ENCODE data around the gene CFAP141. TPM values are rescaled to one million over a fixed set of nuclear protein-coding genes. Genes with fewer than 3 reads are reported as not detected.
"Not testable (repeated sequence)": the region's sequence is repeated elsewhere in the genome, so short reads cannot be mapped to it uniquely, and the experiment has no call there.

CFAP141 gene
- not detected for polyA plus RNA-seq (2013, experiment 1 of 2; ENCODE audit: insufficient read length)
- not detected for polyA plus RNA-seq (2013, experiment 2 of 2; ENCODE audit: insufficient read length)

DNA sequence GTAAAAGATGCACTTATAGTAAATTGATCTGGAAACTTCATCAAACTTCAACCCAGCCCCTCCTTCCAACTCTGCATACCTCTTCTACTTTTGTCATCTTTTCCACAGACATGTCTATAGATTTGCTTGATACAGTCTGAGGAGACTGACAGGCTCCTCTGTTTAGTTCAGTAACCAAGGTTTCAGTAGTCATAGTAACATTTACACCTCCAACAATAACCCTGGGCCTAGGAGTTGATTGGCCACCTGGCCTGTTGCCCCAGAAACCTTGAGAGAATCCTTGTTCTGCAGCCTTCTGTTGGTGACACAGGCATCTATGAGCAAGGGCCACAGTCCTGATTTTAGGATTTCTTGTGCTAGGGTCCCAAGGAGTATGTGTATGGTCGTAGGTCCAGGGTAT is at the start of gene CFAP141:
TSS of gene CFAP141 (minus strand) at position 138 of the 400 bp plus-strand sequence. CDS start at position 112, 26 bp downstream.
- DNase-seq, result no peak

DNA sequence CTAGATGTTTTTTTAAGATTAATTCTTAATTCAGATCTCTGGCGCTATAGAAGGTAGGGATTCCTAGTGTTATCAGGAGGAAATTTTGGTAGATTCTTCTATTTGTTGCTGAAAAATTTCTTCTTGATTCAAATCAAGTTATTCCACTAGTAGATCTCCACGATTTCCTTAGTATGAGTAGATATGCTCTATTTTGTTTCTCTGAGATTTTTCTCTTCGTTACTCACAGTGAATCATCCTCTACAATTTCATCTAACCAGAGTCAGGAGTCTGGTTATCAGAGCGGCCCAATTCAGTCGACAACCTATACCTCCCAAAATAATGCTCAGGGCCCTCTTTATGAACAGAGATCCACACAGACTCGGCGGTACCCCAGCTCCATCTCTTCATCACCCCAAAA is 47.5 kb upstream of the CFAP141 start:
- DNase-seq, result no peak

DNA sequence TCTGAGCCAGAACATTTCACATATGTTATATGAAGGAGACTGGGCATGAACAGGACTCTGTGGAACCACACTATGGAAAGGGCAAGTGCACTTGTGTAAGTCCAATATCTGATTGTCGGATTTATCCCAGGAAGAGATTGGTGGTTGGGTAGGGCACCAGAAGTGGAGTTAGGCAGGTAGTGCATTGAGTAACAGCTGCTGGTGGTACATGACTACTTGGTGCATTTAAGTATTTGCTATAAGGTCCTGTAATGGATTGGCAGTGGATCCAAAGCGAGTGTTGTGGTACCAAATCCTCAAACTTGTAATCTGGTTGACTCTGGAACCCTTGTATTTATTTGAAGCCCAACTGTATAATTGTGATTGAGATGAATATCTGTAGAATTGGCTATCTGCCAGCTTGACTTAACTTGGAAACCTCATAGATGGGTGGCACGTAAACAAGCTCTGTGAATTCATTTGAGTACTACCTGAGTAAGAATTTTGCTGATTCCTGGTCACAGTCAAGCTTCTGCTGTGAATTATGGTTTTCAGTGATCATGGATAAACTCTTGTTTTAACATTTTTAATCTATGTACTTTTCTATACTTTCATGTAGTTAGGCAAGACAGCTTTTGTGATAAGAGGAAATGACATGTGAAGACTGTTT is 35.7 kb upstream of the CFAP141 start:
- DNase-seq, result no peak

DNA sequence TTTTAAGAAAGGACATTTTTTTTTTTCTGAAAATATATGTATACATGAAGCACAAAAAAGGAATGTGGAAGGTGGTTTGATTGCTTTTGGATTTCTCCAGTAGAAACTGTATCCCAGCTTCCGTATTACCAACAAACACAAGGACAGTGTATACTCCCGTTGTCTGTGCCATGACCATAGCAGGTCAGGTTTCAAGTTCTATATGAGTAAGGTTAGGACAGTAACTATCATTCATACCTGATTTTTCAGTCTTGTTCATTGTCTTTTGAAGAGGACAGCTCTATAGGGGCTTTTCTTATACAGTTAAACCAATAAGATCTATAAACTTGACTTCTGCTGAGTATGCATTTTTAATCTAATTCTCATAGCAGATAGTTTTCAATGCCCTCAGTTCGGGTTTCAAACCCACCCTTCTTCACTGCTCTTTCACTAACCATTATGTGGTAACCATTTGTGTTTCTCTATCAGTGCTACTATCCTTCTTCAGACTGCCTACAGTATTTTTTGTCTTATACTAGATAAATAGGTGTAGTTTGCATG is 34.2 kb upstream of the CFAP141 start:
- no peak for DNase-seq

- DNase-seq, result no peak
Observed at GRCh38 chr1:154239491-154239890, 33.4 kb upstream of the CFAP141 start.

DNA sequence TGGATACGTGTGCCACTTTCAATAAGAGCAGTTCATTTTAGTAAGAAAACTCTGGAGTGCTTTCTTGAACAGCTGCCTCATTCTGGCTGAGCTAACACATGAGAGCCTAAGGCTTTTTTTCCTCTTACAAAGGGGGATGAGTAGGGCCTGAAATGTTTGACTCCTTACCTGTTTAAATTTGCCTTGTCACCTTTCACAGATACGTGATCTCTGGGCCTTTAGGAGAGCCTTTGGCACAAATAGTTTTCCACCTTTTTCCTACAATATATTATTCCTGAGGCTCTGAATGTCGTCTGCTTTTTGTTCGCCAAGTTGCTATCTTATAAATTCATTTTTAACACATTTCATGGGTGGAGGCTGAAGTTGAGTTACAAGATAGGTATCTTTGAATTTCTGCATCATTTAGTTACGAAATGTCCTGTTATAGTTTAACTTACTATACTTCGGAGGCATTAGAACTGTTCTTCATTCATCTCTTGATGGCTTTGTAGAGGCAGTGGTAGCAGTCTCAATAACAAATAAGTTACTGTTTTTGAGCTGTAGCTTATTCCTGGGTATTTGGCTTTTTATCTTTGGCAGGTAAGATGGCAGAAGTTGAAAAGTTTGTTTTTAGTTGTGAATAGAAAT is 31.9 kb upstream of the CFAP141 start:
- no peak for DNase-seq

DNA sequence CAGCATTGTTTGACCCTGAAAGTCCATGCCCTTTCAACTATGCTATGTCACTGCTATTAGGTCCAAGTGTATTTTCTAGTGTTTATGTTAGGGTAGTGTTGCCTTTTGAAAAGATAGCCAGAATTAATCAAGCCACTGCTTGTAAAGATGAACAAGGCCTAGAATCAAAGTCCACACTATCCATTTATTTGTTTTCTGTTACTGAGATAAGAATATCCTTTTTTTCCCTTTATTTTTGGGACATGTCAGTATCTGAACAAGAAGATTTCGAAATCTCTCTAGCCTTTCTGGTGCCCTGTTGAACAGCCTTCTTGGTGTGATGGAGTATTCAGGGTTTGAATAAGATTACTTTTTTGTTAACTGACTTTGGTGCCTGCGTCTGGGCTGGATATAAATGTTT is 31.3 kb upstream of the CFAP141 start:
- no peak for DNase-seq

GRCh38 chr1:154236855-154237254 is 30.7 kb upstream of the CFAP141 start:
- no peak for DNase-seq

GRCh38 chr1:154233127-154233526 is 27.0 kb upstream of the CFAP141 start:
- DNase-seq, result not testable (repeated sequence)

DNA sequence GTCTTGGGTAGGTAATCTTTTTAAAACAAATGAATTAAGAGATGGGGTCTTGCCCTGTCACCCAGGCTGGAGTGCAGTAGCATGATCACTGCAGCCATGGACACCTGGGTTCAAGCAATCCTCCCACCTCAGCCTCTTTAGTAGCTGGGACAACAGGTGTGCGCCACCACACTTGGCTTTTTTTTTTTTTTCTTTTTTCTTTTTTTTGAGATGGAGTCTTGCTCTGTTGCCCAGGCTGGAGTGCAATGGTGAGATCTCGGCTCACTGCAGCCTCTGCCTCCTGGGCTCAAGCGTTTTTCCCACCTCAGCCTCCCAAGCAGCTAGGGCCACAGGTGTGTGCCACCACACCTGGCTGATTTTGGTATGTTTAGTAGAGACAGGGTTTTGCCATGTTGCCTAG is 25.0 kb upstream of the CFAP141 start:
- DNase-seq, result not testable (repeated sequence)

DNA sequence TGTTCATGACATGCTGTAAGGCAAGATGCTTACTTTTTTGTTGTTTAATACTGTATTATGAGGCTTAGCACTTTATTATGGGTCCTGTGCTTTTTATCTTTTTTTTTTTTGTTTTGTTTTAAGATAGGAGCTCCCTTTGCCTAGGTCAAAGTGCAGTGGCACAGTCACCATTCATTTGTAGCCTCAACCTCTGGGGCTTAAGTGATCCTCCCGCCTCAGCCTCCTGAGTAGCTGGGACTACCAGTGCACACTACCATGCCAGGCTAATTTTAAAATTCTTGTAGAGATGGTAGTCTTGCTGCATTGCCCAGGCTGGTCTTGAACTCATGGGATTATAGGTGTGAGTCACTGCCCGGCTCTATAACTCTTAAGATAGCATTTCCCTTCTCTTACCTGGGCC is 19.2 kb upstream of the CFAP141 start:
- no peak for DNase-seq

GRCh38 chr1:154223621-154224020 is 17.5 kb upstream of the CFAP141 start:
- no peak for DNase-seq

DNA sequence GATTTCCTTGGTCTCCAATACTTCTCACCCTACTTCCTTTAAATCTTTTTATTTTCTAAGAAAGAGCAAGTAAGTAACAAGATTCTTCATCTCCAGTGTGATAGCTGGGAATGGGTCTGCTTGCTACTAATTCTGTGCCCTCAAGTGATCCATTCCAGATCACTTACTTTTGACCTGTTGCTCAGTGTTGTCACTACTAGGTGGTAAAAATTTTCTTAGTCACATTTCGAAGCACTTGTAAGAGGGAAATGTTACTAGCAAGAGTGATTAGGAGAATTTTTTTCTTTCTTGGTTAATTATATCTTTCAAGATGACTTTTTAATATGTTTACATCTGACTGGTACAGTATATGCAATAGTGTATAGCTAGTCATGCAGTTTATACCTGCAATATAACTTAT is 16.8 kb upstream of the CFAP141 start:
- no peak for DNase-seq

DNA sequence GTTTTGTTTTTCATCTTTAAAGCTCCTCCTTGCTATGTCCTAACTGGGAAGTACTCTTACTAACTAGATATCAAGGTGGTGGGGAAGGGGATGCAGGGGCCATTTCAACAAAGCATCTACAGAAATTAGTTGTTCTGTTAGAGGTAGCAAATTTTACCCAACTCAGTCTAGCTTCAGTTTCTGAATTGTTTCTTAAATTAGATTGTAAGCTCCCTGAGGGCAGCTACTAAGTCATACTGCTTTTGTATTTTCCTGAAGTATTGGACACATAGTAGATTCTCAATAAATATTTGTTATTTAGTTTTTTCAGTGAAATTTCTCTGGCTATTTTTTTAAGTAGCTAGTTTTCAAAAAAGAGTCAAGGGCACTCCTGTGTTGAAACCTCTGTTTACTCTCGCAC is 16.4 kb upstream of the CFAP141 start:
- no peak for DNase-seq

DNA sequence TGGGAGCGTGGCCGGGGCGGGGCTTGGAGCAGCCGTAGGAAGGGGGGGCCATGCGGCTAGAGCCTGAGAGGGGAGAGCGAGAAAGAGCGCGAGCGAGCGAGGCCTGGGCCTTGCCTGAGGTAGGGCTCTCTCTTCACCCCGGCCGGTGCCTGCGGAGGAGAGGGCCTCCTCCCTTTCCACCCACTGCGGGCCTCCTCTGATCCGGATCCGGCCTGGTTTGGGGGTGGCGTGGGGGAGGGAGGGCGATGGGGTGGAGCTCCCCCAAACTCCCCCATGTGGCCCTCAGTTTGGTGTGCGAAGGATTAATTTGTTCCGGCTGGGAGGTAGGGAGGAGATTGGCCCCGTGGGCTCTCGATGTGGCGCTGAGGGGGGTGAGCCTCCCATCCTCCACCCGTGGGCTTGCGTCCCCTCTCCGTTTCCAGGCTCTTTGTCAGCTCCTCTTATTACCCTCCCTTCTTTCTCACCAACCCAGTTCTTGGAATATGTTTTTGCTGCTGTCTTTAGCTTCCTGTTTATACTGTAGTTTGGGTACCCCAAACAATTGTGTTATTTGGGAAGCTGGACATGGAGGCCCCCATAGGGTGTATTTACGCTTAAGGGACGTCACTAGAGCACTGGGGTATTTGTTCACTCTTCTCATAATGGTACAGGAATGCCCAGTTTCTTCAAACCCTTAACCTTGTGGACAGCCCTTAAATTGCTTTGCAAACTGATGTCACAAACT is 15.3 kb upstream of the CFAP141 start:
- peak; percentile 57 for DNase-seq

DNA sequence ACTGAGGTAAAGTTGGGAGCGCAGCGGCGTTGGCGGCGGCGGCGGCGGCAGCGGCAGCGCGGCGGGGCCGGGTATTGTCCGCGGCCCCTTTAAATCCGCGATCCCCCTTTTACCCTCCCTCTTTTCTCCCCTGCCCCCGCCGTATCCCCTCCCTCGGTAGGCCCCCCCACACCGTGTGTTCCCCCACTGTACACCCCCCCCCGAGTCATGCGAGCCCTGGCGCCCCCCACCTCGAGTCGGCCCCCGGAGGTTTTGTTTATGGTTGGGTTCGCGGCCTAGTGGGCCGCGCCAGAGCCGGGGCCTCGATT is 14.8 kb upstream of the CFAP141 start:
- no peak for DNase-seq

- DNase-seq, result peak; percentile 100
Observed at GRCh38 chr1:154220071-154220969, 14.2 kb upstream of the CFAP141 start, which contains the start of gene UBAP2L. UBAP2L (plus strand) TSS chr1:154220955; CDS start chr1:154225124, 4,169 bp downstream.

DNA sequence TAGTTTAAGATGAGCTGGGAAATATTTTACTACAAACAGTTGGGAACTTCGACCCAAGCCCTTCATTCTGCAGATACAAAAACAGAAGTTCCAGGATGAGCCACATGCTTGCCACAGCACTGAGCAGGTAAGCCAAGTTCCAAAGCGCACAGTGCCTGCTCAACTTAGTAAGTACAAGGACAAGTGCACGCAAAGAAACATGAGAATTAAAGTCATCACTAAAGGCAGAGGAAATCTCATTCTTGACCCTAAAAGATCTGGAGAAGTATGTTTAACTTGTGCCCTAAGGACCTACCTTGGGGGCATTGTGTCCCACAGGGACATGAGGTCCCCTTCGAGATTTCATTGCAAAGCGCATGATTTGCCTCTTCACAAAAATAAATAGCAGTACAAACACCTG is 13.4 kb upstream of the CFAP141 start:
- no peak for DNase-seq

GRCh38 chr1:154218545-154218944 is 12.4 kb upstream of the CFAP141 start:
- DNase-seq, result no peak

DNA sequence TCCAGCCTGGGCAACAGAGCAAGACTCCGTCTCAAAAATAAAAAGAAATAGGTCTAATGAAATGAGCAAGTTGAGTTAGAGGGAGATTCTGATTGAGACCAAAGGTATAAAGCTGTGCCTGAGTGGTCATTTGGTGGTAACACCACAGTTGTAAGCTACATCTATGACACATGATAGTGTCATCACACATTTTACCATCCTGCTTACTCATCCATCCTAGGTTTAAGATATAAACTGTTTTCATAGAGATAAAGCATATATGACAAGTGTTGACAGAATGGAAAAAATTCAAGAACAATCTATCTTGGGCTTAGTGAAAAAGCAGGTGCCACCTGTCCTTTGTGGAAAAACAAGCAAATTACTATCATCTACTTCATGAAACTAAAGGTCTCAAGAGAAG is 7.1 kb upstream of the CFAP141 start:
- DNase-seq, result no peak

DNA sequence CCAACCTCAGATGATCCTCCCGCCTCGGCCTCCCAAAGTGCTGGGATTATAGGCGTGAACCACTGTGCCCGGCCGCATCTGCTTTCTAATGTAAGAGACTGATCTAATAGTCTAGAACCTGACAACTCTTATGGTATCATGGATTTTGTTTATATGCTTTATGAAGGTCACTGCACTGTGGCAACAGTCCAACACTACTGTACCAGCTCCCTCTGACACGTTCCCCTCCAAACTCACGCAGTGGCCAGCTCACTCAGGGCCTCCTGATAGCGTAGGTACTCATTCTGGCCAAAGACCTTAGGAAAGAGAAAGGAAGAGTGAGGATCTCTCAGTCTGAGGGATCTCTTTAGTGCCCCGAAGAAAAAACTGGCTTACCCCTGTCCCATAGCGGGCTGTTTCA is 6.0 kb upstream of the CFAP141 start:
- no peak for DNase-seq

DNA sequence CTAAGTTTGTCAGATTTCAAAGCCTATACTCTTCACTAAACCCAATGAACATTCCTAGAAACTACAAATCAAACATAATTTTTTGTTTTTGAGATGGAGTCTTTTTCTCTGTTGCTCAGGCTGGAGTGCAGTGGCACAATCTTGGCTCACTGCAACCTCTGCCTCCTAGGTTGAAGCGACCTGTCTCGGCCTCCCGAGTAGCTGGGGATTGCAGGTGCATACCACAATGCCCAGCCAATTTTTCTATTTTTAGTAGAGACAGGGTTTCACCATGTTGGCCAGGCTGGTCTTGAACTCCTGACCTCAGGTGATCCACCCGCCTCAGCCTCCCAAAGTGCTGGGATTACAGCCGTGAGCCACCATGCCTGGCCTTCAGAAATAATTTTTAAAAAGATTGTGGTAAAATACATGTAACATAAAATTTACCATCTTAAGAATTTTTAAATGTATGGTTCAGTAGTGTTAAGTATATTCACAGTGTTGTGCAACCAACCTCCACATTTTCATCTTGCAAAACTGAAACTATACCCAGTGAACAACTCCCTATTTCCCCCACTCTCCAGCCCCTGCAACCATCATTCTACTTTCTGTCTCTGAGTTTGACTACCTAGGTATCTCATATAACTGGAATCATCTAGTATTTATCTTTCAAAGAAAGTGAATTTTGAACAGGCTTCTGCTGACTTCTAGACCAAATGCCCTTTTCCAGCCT is 2.7 kb upstream of the CFAP141 start:
- no peak for DNase-seq

All from fibroblast of skin of scalp (primary cell).